CD14-positive monocyte (primary cell): ENCODE results near the gene SRGAP1. TPM values are rescaled to one million over a fixed set of nuclear protein-coding genes. Genes with fewer than 3 reads are reported as not detected.

Source experiments
- DNase-seq, 3 donors: peaks; one replicate each; pipeline ENCODE4 v3.0.0-alpha.2; 2011 to 2022
- H2AFZ ChIP-seq: 2 replicates; pipeline ENCODE4 v1.6.0; 2012; ENCODE audit warnings: mild to moderate bottlenecking, low read depth, low read length, inconsistent platforms; ENCODE audit not compliant: insufficient read depth, poor library complexity, severe bottlenecking
- H3K27ac ChIP-seq, 2 donors: 1 replicate in 1 of 2; 2 replicates in 1 of 2; pipeline ENCODE4 v1.5.1; 2012 to 2013; ENCODE audit warnings: low read length in 2 of 2, control low read depth in 1 of 2, inconsistent platforms in 1 of 2, low read depth in 1 of 2, mild to moderate bottlenecking in 1 of 2
- H3K27me3 ChIP-seq, 2 donors: one replicate each; pipeline versions ENCODE4 v1.6.0 to v1.6.1; 2011 to 2013; ENCODE audit warnings: low read length in 2 of 2; ENCODE audit not compliant: control insufficient read depth in 2 of 2, insufficient read depth in 2 of 2
- H3K36me3 ChIP-seq, 2 donors: replicated peaks in 1 of 2; 1 replicate in 1 of 2; 2 replicates in 1 of 2; pipeline versions ENCODE4 v1.5.1 to v1.6.1; 2012 to 2013; ENCODE audit warnings: low read length in 2 of 2, control low read depth in 1 of 2, inconsistent platforms in 1 of 2, mild to moderate bottlenecking in 1 of 2; ENCODE audit not compliant: insufficient read depth in 2 of 2, control insufficient read depth in 1 of 2
- H3K4me1 ChIP-seq, 2 donors: 1 replicate in 1 of 2; 2 replicates in 1 of 2; pipeline versions ENCODE4 v1.5.1 to v1.6.1; 2012 to 2013; ENCODE audit warnings: low read length in 2 of 2, control low read depth in 1 of 2, inconsistent platforms in 1 of 2, mild to moderate bottlenecking in 1 of 2, moderate library complexity in 1 of 2; ENCODE audit not compliant: insufficient read depth in 2 of 2, control insufficient read depth in 1 of 2
- H3K4me2 ChIP-seq: replicated peaks from 2 replicates; pipeline ENCODE3; 2012; ENCODE audit warnings: low read length, moderate library complexity, mild to moderate bottlenecking; ENCODE audit not compliant: poor library complexity, severe bottlenecking; ENCODE audit errors: extremely low read depth
- H3K4me3 ChIP-seq, 3 experiments: fragments of 200-600 bp in 1 of 3; sonication (generic) in 1 of 3; replicated peaks in 1 of 3; 1 replicate in 2 of 3; 2 replicates in 1 of 3; pipeline ENCODE4 v1.5.1; 2011 to 2013; ENCODE audit warnings: low read length in 3 of 3, mild to moderate bottlenecking in 3 of 3, control low read depth in 2 of 3, low read depth in 2 of 3, inconsistent platforms in 1 of 3, moderate library complexity in 1 of 3
- H3K79me2 ChIP-seq: 2 replicates; pipeline ENCODE4 v1.6.0; 2012; ENCODE audit warnings: mild to moderate bottlenecking, control low read depth, inconsistent platforms, low read length, moderate library complexity; ENCODE audit not compliant: insufficient read depth
- H3K9ac ChIP-seq: 2 replicates; pipeline ENCODE4 v1.6.0; 2017; ENCODE audit warnings: low read length, mild to moderate bottlenecking; ENCODE audit not compliant: insufficient read depth, poor library complexity, severe bottlenecking
- H3K9me3 ChIP-seq, 2 donors: replicated peaks in 1 of 2; 1 replicate in 1 of 2; 2 replicates in 1 of 2; pipeline versions ENCODE4 v1.5.1 to v1.6.1; 2012 to 2013; ENCODE audit warnings: low read length in 2 of 2, control low read depth in 1 of 2; ENCODE audit not compliant: control insufficient read depth in 1 of 2, insufficient read depth in 1 of 2
- H4K20me1 ChIP-seq: 2 replicates; pipeline ENCODE4 v1.6.0; 2012; ENCODE audit warnings: mild to moderate bottlenecking, low read length, control low read depth, moderate library complexity; ENCODE audit not compliant: insufficient read depth
- H3K27ac Mint-ChIP-seq, 7 donors: one replicate each; pipeline ENCODE4 v1.8.0; 2020; ENCODE audit warnings: mild to moderate bottlenecking in 7 of 7, mixed read lengths in 7 of 7, moderate library complexity in 6 of 7, inconsistent platforms in 2 of 7
- H3K27me3 Mint-ChIP-seq, 3 donors: one replicate each; pipeline ENCODE4 v1.8.0; 2021 to 2022; ENCODE audit warnings: low read depth in 3 of 3, mild to moderate bottlenecking in 3 of 3, mixed read lengths in 3 of 3, moderate library complexity in 3 of 3, inconsistent platforms in 1 of 3
- H3K36me3 Mint-ChIP-seq, 2 donors: one replicate each; pipeline ENCODE4 v1.8.0; 2020; ENCODE audit warnings: mixed read lengths in 2 of 2, inconsistent platforms in 1 of 2, mild to moderate bottlenecking in 1 of 2
- H3K4me1 Mint-ChIP-seq: one replicate; pipeline ENCODE4 v1.8.0; 2020; ENCODE audit warnings: mild to moderate bottlenecking, mixed read lengths
- H3K4me3 Mint-ChIP-seq, 2 donors: one replicate each; pipeline ENCODE4 v1.8.0; 2020; ENCODE audit warnings: mild to moderate bottlenecking in 2 of 2, mixed read lengths in 2 of 2, moderate library complexity in 1 of 2
- H3K9me3 Mint-ChIP-seq, 7 donors: one replicate each; pipeline ENCODE4 v1.8.0; 2020 to 2022; ENCODE audit warnings: mixed read lengths in 7 of 7, mild to moderate bottlenecking in 6 of 7, moderate library complexity in 6 of 7, inconsistent platforms in 2 of 7
- WGBS: methylation state at CpG from one replicate; pipeline ENCODE4 v1.1.5; 2013; ENCODE audit warnings: missing lambda C conversion rate; ENCODE audit not compliant: insufficient coverage; 5-methylcytosine and 5-hydroxymethylcytosine counted together
- intact Hi-C, 2 donors: fragments of 100-400 bp; cut with micrococcal nuclease; formaldehyde crosslinking; loops; one replicate each; pipeline versions ENCODE4 v1.15.0 to v1.15.1; 2023
- polyA plus RNA-seq, 3 donors: library from polyadenylated mRNA; depleted of rRNA in 1 of 3; unstranded in 2 of 3; stranded (reverse) in 1 of 3; fragments of 300-500 nt in 2 of 3; fragments of >200 nt in 1 of 3; fragmentation: Illumina TruSeq in 2 of 3; gene quantifications; 1 replicate in 2 of 3; 2 replicates in 1 of 3; pipeline ENCODE4 v1.2.3, GENCODE V29; 2012 to 2021
- TF ChIP-seq, protein P1 (sequence below): fragments of 200-600 bp; IDR thresholded peaks from one replicate; pipeline ENCODE4 v1.8.0; 2022; ENCODE audit warnings: antibody characterized with exemption, mild to moderate bottlenecking

SRGAP1 gene
- polyA plus RNA-seq, 3 donors = 0.05 to 0.52 (median 0.07) TPM

DNA sequence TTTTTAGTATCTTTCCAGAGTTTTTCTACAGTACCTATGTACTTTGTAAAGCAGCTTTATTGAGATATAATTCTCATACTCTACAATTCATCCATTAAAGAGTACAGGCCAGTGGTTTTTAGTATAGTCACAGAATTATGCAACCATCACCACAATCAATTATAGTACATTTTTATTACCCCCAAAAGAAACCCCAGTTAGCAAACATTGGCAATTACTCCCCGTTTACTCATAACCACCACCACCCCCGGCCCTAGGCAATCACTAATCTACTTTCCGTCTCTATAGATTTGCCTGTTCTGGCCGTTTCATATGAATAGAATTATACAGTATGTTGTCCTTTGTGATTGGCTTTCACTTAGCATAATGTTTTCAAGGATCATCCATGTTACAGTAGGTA is 257.8 kb downstream of the SRGAP1 start:
- no peak overlapping the region for H3K9ac ChIP-seq
- no peaks in the 10 kb centered on the region for H3K36me3 ChIP-seq
- no peaks in the 10 kb centered on the region for H3K79me2 ChIP-seq
- no peaks in the 10 kb centered on the region for H4K20me1 ChIP-seq
- Mint-ChIP-seq H3K36me3 (no peaks in the 10 kb centered on the region), H3K27ac (no peak overlapping the region), H3K4me1 (peaks cover 3% of the 10 kb centered on the region), H3K4me3 (no peak overlapping the region), H3K27me3 (peaks cover 0 to 4% (median 1%) of the 10 kb centered on the region in 3 donors), H3K9me3 (peaks cover 0 to 2% (median 0%) of the 10 kb centered on the region in 7 donors)
- no peak for DNase-seq
- H3K27me3 ChIP-seq = no peaks in the 10 kb centered on the region
- no peak overlapping the region for H3K27ac ChIP-seq
- intact Hi-C loops = loop anchor here in 1 of 2 donors (10.0 kb wide), 1 partner anchor 142 kb away; no protein-coding TSS in a partner anchor
- no CpG with 5 or more reads among the region's 4 CpGs for WGBS
- no peak overlapping the region for H3K4me2 ChIP-seq
- TF ChIP-seq, protein P1, sequence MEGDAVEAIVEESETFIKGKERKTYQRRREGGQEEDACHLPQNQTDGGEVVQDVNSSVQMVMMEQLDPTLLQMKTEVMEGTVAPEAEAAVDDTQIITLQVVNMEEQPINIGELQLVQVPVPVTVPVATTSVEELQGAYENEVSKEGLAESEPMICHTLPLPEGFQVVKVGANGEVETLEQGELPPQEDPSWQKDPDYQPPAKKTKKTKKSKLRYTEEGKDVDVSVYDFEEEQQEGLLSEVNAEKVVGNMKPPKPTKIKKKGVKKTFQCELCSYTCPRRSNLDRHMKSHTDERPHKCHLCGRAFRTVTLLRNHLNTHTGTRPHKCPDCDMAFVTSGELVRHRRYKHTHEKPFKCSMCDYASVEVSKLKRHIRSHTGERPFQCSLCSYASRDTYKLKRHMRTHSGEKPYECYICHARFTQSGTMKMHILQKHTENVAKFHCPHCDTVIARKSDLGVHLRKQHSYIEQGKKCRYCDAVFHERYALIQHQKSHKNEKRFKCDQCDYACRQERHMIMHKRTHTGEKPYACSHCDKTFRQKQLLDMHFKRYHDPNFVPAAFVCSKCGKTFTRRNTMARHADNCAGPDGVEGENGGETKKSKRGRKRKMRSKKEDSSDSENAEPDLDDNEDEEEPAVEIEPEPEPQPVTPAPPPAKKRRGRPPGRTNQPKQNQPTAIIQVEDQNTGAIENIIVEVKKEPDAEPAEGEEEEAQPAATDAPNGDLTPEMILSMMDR = no peak
- H3K4me3 ChIP-seq = no peak overlapping the region
- no peaks in the 10 kb centered on the region for H3K9me3 ChIP-seq
- H2AFZ ChIP-seq = no peak overlapping the region
- H3K4me1 ChIP-seq = no peaks in the 10 kb centered on the region

DNA sequence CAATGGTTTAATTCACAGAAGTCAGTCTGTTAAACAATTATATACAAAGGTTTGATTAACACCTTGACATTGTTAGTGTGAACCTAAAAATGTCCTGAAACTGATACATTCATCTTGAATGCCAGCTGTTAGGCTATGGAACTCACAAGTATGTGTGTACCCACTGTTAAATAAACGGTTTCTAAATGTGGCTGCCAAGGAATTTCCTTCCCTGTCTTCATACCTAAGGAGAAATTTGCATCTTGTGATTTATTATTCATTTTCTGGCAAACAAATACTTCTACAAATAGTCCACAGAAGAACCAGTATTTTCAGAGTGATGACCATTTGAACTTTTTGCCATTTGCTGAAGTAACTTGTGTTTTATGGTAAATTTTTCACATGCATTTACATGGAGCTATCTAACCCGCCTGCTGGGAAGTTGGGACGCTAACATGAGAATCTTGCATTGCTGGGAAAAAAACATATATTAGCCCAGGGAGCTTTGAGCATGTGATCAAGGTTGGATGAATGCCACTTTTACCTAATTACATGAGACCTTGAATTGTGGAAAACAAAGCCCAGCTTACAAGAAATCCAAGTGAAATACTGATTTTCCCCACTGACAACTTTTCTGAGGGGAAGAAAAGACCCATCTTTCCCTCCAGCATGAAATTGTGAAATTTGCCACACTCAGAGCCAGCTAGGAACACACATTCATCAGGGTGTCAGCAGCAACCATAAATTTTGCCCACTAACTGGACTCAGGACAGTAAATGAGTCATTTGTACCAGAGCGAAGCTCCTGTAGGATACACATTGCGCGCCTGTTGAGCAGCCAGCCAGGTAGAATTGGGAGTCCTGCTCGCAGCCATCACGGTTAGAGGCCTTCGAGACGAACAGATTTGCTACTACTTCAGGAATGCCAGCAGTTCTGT is 259.6 kb downstream of the SRGAP1 start:
- no peaks in the 10 kb centered on the region for H3K9me3 ChIP-seq
- H3K27me3 ChIP-seq = no peaks in the 10 kb centered on the region
- H3K27ac ChIP-seq = no peak overlapping the region
- peaks cover 3% of the 10 kb centered on the region for H3K4me1 Mint-ChIP-seq
- H3K9me3 Mint-ChIP-seq = peaks cover 0 to 2% (median 0%) of the 10 kb centered on the region in 7 donors
- H3K36me3 Mint-ChIP-seq = no peaks in the 10 kb centered on the region
- no peak for DNase-seq
- H2AFZ ChIP-seq = no peak overlapping the region
- no peaks in the 10 kb centered on the region for H4K20me1 ChIP-seq
- H3K27ac Mint-ChIP-seq = no peak overlapping the region
- intact Hi-C loops = loop anchor here in 1 of 2 donors (10.0 kb wide), 1 partner anchor 141 kb away; no protein-coding TSS in a partner anchor
- H3K9ac ChIP-seq = no peak overlapping the region
- no peak overlapping the region for H3K4me3 Mint-ChIP-seq
- 89% methylated on average over 3 of the region's 10 CpGs for WGBS
- H3K4me2 ChIP-seq = no peak overlapping the region
- no peak overlapping the region for H3K4me3 ChIP-seq
- H3K79me2 ChIP-seq = no peaks in the 10 kb centered on the region
- H3K27me3 Mint-ChIP-seq = peaks cover 0 to 4% (median 0%) of the 10 kb centered on the region in 3 donors
- H3K36me3 ChIP-seq = no peaks in the 10 kb centered on the region
- no peaks in the 10 kb centered on the region for H3K4me1 ChIP-seq
- TF ChIP-seq, protein P1 = no peak
